HG02870 (cell line): ENCODE data around the gene BNIPL.

Experiments used
- ATAC-seq: cut with Tn5 transposase; IDR thresholded peaks from one replicate; pipeline ENCODE4 v1.9.1; 2021; ENCODE audit warnings: mild to moderate bottlenecking, moderate library complexity; ENCODE audit not compliant: unreplicated experiment

Gene BNIPL

DNA sequence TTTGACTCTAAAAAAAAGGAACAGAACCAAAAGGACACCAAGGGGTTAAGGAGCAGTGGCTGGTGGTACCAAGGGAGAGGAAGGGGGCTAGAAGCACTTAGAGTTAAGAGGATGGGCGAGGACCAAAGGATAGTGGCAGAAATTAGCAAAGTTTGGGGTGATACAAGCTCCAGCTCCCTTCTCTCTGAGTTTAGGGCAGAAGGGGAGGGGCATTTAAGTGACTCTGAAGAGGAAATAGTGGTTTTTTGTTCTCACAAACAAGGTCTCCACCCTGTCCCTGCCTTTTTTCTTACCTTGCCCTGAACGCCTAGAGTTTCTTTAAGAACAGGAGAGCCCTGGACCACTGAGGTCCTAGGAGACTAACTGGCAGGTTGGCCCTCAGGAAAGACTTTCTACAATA is 19.8 kb downstream of the BNIPL start:
- no peak for ATAC-seq

DNA sequence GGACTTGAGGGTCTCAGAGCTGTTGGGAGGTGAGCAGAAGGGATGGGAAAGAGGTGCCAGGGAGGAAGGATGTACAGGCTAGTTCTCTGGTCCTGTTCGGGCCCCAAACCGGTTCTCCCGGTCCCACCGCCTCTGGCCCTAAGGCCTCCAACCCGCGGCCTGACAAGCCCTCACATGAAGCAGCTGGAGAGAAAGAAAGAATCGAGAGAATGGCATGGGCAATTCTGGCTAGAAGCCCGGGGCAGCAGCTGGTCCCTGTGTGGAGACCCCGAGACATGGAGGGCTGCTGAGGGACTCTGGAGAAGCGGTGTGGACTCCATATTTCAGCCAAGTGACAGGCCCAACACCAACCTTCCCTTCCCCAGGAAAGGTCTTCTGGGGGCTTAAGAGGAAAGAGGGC is 22.3 kb downstream of the BNIPL start:
- no peak for ATAC-seq

DNA sequence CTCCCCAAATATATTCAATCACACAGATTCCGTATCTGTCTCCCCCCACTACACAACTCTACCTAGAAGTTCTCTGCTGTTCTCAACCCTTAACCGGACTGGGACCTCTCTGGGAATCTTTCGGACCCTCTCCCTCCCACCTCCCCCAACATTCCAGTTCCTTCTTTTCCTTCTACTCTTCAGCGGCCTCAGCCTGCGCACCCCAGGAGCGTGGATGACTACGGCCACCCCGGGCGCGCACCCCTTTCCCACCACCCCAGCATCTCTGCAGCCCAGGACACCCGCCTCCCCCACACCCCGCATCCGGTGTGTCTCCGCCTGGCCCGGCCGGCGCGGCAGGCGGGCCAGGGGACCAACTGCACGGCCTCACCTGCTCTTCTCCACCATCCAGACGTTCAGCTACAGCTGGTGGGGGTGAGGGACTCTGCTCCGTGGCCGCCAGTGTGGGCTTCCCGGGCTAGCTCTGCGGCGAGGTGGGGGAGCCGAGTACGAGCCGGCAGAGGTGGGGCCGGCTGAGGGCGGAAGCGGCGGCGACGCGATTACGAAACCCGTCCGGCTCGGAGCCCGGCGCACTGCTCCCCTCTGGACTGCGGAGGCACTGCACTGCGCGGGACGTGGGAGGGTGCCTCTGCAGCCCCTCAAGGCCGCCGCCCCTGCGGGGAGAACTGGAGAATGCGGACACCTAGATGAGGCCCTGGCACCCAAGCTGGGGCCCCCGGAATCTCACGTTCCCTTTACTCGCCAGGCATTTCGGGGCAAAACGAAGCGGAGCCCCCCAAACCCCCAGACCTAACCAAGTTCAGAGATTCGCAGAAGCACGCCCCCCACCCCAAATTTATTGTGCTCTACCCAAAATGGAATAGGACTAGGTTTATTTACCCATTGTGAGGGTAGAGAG is 23.0 kb downstream of the BNIPL start, which contains the start of gene CDC42SE1:
Gene CDC42SE1, minus strand, starts transcription at position 514 of the 898 bp plus-strand sequence. CDS start 3,892 bp downstream, outside the sequence.
- peak; percentile 78 for ATAC-seq

DNA sequence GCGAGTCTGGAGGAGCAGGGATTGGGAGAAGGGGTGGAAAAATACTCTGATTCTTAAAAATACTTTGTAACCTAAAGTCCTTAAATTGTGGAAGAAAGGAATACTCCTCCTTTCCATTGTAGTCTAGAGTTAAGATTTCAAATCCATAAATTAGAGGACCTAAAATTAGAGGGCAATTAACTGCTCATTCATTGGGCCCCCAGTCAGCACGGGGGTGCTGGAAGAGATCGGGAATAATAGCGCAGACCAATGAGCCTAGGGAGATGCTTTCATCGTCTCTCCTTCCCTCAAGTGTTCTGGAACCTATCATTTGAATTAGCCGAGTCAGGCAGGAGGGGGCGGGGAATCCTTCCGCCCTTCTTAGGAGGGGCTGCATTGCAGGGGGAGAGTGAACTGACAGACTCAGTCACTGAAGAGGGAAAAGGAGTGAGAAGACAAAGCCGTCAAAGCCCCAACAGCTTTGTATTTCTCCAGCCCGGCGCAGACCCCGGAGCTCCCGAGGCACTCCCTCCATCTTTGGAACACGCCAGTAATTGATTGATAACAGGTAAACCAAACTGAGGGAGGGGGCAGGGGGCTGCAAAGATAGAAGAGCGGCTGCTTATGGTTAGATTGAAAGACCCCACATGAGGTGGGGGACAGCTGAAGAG is 23.7 kb downstream of the BNIPL start, which contains the start of gene MLLT11:
Gene MLLT11, plus strand, starts transcription at position 391 of the 650 bp plus-strand sequence. CDS start 6,828 bp downstream, outside the sequence.
- no peak for ATAC-seq

DNA sequence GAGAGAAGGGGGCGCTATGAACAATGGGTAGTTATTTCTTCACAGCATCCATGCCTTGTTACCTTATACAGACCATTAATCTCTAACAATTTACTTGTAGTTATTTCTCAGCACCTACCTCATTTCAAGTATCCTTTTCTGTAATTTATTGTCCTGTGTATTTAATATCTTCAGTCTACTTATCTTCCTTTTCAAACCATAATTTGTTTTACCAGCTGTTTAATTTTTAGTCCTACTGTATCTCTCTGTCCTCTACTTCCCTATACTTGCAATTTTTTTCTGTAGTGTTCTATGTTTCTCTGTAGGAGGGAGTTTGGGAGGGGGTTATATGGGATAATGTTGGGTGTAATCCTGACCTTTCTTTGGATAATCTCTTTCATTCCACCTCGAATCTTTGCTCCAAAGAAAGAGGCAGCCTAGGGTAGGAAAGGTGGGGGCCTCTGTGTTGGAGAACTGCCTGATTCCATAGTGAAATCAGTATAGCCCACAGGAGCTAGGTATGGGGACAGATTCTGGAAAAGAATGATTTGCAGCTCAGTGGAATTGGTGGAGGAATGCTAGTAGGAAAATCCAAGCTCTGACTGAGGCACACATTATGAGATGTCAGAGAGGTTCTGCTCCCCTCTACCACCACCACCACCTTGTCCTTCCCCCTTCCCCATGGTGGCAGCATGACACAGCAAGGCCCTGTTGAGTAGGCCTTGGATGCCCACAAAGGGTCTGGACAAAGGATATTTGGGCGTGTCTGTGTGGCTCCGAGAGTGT is 24.5 kb downstream of the BNIPL start:
- no peak for ATAC-seq

DNA sequence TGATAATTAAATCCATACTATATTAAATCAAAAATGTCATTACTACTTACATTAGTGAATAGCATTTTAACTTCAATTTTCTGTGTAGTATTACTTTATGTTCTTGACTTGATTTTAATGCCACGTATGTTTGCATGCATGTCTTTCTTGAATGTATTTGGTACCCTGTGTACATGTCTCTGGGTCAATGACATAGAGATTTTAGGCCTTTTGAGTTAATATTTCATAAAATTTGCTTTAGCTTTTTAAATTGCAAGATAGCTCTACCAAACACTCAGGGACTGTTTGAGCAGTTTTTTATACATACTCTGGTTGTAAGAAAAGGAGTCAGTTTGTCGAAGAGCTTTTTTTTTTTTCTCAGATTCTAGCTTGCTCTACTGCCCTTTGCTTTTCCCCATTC is 25.3 kb downstream of the BNIPL start:
- no peak for ATAC-seq

DNA sequence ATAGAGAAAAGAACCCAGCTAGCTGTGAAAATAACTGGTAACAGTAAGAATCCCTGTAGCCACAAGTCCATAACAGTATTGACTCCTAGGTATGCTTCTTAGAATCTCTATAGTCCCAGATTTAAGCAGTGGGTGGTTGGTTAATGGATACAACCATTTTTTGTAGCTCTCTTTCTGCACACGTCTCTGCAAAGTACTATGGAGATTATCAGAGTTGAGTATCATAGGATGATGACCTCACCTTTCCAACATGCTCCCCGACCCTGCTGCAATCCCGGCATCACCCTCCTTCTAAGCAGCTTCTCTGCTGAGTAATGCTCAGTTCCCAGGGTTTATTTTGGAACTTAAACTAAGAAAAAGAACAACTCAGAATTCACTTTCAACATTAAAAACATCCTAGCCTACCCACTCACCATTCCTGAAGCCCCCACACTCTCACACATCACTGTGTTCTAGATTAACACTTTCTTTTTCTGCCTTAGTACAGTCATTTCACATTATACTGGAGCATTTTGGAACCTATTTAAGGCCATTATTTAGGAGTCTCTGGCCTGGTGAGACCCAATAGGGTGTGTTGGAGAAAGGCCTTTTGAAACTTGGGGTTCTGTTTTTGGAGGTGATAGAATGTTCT is 26.5 kb downstream of the BNIPL start:
- ATAC-seq: no peak

DNA sequence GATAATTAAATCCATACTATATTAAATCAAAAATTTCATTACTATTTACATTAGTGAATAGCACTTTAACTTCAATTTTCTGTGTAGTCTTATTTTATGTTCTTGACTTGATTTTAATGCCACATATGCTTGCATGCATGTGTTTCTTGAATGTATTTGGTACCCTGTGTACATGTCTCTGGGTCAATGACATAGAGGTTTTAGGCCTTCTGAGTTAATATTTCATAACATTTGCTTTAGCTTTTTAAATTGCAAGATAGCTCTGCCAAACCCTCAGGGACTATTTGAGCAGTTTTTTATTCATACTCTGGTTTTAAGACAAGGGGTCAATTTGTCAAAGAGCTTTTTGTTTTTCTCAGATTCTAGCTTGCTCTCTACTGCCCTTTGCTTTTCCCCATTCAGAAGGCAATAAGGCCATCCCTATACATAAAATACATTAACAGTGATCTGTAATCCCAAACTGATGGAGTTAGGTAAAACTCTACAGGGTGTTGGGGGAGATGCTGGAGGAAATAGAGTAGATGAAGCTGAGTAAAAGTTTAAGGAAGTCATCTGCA is 28.8 kb downstream of the BNIPL start:
- no peak for ATAC-seq

DNA sequence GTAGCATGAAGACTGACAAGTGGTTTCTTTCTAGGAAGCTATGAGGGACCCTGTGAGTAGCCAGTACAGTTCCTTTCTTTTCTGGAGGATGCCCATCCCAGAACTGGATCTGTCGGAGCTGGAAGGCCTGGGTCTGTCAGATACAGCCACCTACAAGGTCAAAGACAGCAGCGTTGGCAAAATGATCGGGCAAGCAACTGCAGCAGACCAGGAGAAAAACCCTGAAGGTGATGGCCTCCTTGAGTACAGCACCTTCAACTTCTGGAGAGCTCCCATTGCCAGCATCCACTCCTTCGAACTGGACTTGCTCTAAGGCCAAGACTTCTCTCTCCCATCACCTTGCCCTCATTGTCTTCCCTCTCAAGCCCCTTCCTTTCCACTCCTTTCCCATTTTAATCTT is 30.8 kb downstream of the BNIPL start:
- ATAC-seq: no peak

DNA sequence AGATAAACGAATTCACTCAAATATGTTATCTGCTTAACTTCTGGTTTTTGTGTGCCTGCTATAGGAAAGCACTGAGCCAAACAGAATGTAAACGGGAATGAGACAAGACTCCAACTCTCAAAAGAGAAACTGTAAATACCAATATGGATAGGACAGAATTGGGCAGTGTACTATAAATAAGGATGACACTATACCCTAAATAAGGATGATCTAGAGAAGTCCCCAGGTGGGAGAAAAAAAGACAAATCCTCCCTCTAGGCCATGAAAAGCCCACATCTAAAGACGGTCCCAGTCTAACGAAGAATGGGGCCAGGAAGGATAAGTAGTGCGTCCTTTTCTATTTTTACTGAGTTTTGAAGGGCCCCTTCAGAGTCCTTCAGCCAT is 32.7 kb downstream of the BNIPL start:
- no peak for ATAC-seq

DNA sequence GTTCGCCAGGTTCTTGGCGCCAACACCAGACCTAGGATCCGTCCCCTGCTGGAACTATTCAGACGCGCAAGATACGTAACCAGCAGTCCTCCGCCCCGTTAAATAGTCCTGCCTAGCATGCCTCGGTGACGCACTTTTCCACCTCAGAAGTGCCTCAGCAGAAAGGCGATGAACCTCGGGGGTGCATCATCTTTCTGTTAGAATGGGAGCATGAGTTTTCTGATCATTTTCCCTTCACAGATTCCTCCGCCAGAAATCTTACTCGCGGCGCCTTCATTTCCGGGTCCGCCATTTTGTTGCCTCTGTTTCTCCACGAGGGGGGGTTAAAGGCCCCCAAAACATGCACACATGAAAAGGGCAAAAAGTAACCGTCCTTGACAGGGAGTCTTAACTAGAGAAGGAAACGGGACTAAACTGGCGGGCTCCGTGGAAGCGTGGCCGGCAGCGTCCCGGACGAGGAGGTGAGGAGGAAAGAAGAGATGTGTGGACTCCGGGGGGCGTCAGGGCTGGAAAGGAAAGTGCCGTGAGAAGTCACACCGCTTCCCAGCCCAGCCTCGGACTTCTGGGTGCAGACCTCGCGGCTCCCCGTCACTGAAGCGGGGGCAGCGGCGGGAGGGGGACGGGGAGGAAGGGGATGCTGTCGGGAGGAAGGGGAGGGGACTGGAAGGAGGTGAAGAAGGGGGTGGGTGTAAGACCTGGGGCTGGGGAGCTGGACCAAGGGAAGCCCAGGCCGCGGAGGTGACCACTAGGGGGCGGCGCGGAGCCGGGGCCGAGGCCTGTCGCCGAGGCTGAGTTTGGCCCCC is 34.3 kb downstream of the BNIPL start, which contains the start of gene GABPB2:
Gene GABPB2, plus strand, starts transcription at position 288 of the 803 bp plus-strand sequence. CDS start 17,429 bp downstream, outside the sequence.
- ATAC-seq: peak; percentile 78

DNA sequence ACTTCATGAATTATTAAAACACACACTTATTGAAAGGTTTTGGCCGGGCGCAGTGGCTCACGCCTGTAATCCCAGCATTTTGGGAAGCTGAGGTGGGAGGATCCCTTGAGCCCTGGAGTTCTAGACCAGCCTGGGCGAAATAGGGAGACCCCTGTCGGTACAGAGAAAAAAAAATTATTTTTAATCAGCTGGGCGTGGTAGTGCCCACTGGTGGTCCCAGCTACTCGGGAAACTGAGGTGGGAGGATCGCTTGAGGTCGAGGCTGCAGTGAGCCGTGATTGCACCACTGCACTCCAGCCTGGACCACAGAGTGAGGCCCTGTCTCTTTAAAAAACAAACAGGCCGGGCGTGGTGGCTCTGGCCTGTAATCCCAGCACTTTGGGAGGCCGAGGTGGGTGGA is 35.8 kb downstream of the BNIPL start:
- no peak for ATAC-seq

DNA sequence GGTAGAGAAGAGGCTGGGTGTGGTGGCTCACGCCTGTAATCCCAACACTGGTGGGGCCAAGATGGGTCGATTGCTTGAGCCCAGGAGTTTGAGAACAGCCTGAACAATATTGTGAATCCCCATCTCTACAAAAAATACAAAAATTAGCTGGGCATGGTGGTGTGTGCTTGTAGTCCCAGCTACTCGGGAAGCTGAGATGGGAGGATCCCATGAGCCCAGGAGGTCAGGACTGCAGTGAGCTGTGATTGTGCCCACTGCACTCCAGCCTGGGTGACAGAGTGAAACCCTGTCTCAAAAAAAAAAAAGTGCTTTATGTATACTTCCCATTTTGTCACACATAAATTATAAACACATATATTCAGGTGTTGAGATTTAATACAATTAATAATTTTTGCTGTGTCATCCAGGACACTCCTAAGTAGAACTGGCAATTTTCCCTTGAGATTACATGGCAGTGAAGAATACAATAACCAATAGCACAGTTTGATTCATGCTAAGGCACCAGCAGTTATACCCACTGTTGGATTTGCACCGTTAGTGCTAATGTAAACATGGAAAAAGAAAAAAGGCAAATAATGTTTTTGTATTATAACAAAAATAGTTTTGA is 49.7 kb downstream of the BNIPL start:
- ATAC-seq: no peak
